ENCODE data around the gene GNAT2.
A peak's percentile ranks its signal among the peaks of the same experiment; 100 is the strongest.

The GNAT2 gene

GRCh38 chr1:109632671-109633346, 13.4 kb upstream of the GNAT2 start:
- Histone ChIP-seq H3K4me1 (ENCODE audit: control insufficient read depth, insufficient read depth, low read length) (no peaks in the 10 kb centered on the region), H3K9me3 (ENCODE audit: control insufficient read depth, insufficient read depth, low read depth, low read length) (no peaks in the 10 kb centered on the region), H3K27ac (ENCODE audit: extremely low read depth, low read depth, low read length) (no peak overlapping the region), H3K36me3 (ENCODE audit: control insufficient read depth in 2 of 2, insufficient read depth in 1 of 2, low read length in 2 of 2) (peaks cover 2 to 42% of the 10 kb centered on the region in 2 experiments; a peak in 2 of 3 replicates), H3K4me3 (ENCODE audit: low read depth, low read length) (no peak overlapping the region)
- CTCF ChIA-PET: interaction anchor here (0.5 to 5.8 kb wide), 3 partner anchors 57 to 141 kb away, joined by 3 to 63 read pairs (median 3); no protein-coding TSS in a partner anchor
- POLR2A ChIA-PET: interaction anchor here (1.3 kb wide), 1 partner anchor 9 kb away, joined by 4 read pairs; no protein-coding TSS in a partner anchor
- TF ChIP-seq ZNF280C (tag by site-specific recombination; IDR thresholded peaks at IDR 0.05) (no peak), PRDM6 (tag by site-specific recombination; IDR thresholded peaks at IDR 0.05) (no peak), ZNF549 (tag by site-specific recombination; IDR thresholded peaks at IDR 0.05) (no peak), ZNF121 (tag by site-specific recombination; IDR thresholded peaks at IDR 0.05) (no peak), WT1 (tag by site-specific recombination; IDR thresholded peaks at IDR 0.05) (peak; percentile 67), ZNF677 (tag by site-specific recombination; IDR thresholded peaks at IDR 0.05) (no peak), ZNF473 (tag by site-specific recombination; IDR thresholded peaks at IDR 0.05) (no peak), ZSCAN30 (tag by site-specific recombination; IDR thresholded peaks at IDR 0.05) (peak; percentile 82), ZNF148 (tag by site-specific recombination; IDR thresholded peaks at IDR 0.05; ENCODE audit: borderline replicate concordance) (no peak), ZNF521 (tag by site-specific recombination; IDR thresholded peaks at IDR 0.05) (no peak), PATZ1 (tag by site-specific recombination; IDR thresholded peaks at IDR 0.05) (no peak), ZNF280D (tag by site-specific recombination; IDR thresholded peaks at IDR 0.05) (no peak), ZBTB10 (tag by site-specific recombination; IDR thresholded peaks at IDR 0.05) (no peak), AEBP2 (tag by site-specific recombination; IDR thresholded peaks at IDR 0.05; ENCODE audit: borderline replicate concordance) (no peak), ZNF561 (tag by site-specific recombination; IDR thresholded peaks at IDR 0.05; ENCODE audit: borderline replicate concordance) (no peak), ZSCAN5A (tag by site-specific recombination; IDR thresholded peaks at IDR 0.05) (no peak), SP2 (tag by site-specific recombination; IDR thresholded peaks at IDR 0.05) (no peak), ZBTB8A (tag by site-specific recombination; IDR thresholded peaks at IDR 0.05) (no peak)
